ENCODE measurements around the gene MED9.
A peak's percentile ranks its signal among the peaks of the same experiment; 100 is the strongest.
"Not testable (repeated sequence)": the region's sequence is repeated elsewhere in the genome, so short reads cannot be mapped to it uniquely, and the experiment has no call there.

Gene MED9, protein sequence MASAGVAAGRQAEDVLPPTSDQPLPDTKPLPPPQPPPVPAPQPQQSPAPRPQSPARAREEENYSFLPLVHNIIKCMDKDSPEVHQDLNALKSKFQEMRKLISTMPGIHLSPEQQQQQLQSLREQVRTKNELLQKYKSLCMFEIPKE

DNA sequence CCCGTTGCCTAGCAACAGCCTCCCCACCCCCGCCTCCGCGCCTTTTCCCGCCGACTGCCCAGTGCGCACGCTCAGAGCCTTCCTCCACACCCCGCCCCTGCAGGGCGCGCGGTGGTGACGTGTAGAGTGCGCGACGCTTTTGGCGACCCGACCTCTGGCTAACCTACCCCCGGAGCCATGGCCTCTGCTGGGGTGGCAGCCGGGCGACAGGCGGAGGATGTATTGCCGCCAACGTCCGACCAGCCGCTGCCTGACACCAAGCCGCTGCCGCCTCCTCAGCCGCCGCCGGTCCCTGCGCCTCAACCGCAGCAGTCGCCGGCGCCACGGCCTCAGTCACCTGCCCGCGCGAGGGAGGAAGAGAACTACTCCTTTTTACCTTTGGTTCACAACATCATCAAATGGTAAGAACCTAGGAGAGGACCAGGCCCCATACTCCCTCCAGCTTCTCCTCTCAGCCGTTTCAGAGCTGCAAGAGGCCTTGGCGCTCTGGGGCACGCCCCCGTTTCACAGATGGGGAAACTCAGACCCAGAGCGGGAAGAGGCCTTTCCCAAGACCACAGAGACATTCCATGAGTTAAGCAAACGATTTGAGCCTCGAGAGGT, at the start of gene MED9:
Gene MED9 (plus strand): TSS at position 136 of the 603 bp plus-strand sequence. CDS start 42 bp downstream, at position 178.
- DNase-seq: peak; percentile 97

DNA sequence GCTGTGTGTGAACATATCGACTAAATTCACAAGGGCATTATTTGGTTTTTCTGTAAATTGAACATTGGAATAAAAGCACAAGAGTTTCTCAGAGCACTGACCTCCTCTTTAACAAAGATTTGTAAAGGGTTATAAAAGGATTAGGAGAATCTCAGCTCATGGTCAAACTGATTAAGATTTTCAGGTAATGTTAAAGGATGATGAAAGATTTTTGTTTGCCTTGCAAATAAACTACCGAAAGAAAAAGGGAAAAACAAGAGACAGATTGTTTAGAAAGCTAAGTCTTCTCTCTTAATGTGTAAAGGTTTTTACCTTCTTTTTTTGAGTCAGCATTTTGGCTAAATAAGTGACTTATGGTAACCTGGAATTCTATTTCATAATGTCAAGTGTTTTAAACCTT, 47.6 kb upstream of the MED9 start:
- no peak for DNase-seq

DNA sequence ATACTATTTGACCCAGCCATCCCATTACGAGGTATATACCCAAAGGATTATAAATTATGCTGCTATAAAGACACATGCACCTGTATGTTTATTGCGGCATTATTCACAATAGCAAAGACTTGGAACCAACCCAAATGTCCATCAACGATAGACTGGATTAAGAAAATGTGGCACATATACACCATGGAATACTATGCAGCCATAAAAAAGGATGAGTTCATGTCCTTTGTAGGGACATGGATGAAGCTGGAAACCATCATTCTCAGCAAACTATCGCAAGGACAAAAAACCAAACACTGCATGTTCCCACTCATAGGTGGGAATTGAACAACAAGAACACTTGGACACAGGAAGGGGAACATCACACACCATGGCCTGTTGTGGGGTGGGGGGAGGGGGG, 45.9 kb upstream of the MED9 start:
- not testable (repeated sequence) for DNase-seq

DNA sequence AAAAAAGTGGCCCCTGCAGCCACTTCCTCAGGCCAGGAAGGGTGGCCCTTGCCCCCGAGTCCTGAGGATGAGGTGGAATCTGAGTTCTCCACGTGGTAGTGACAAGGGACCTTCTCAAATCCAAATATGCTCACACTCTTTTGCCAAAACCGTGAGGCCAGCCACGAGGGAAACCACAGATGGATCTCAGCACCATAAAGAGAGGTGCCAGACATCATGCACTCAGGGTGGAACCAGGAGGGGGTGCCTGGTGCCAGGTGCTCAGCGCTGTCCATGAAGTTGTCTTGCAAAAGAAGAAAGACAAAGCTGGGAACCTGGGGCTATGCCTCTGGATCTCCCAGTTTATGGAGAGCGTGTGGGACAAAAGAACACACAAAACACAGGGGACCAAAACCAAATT, 45.2 kb upstream of the MED9 start:
- no peak for DNase-seq

DNA sequence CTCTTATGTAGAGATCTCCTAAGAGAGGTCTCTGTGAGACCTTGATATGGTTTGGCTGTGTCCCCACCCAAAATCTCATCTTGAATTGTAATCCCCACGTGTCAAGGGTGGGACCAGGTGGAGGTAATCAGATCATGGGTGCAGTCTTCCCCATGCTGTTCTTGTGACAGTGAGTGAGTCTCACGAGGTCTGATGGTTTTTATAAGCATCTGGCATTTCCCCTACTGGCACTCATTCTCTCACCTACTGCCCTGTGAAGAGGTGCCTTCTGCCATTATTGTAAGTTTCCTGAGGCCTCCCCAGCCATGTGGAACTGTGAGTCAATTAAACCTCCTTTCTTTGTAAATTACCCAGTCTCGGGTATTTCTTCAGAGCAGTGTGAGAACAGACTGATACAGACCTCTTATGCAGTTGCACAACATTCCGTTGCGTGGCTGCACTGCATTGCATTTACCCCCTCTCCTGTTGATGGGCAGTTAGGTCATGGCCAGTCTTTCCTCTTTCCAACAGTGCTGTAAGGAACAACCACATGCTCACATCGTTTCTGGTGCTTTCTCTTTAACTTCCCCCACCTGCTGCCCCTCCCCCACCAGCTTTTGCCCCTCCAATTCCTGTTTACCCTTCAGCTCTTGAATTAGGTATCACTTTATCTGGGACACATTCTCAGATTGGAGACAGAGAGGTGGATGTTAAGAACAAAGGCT, 43.6 kb upstream of the MED9 start:
- DNase-seq: no peak

DNA sequence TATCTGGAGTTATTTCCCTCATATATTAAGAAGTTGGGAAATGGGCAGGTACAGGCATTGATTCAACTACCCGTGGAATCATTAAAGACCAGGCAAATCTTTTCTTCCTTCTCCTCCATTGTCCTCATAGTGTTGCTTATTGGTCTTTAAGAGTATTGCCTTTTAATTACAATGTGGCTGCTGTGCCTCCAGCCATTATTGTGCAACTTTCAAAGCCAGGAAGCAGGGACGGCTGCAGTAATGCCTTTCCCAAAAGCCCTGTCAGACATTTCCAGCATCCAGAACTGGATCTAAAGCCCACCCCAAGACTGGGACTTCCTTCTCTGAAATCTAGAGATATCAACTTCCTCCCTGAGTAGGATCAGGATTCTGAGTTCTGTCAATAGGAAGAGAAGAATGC, 42.3 kb upstream of the MED9 start:
- no peak for DNase-seq

DNA sequence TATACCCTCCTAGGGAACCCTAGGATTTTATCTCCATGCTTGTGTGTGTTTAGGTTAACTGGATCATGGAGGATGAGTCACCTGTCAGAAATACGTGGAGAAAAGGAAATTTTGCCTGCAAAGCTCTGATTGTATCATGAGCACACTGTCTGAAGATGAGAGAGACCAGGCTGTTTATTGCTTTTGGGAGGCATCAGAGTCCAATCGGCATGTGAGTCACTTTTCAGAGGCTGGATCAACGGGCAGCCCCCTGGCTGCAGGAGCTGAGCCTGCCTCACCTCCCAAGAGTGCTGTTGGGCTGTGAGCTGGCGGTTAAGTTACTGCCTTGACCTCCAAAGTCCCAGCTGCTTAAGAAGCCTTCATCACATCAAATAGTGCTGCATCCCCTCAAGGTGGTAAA, 41.5 kb upstream of the MED9 start:
- DNase-seq: no peak

DNA sequence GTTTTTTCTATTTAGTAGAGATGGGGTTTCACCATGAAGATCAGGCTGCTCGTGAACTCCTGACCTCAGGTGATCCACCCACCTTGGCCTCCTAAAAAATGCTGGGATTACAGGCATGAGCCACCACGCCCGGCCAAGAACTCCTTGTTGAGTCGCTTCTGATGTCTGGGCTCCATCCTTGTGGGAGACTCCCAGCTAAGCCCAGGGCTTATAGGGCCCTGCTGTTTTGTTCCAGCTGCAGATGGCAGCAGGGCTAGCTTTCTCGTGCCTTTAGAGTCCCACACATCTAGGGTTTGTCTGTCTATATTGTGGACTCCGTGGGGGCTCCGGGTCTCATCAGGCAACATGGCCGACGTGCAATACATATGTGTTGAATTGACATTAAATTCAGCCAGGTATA, 39.3 kb upstream of the MED9 start:
- no peak for DNase-seq

DNA sequence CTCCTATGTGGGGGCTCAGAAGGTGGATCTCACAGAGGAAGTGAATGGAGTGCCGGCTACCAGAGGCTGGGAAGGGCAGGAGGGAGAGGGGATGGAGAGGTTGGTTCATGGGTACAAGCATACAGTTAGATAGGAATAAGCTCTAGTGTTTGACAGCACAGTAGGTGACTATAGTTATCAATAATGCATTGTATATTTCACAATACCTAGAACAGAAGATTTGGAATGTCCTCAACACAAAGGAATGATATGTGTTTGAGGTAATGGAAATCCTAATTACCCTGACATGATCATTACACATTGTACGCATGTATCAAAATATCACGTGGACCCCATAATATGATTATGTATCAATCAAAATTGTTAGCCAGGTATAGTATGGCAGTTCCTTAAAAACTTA, 38.9 kb upstream of the MED9 start:
- DNase-seq: no peak

DNA sequence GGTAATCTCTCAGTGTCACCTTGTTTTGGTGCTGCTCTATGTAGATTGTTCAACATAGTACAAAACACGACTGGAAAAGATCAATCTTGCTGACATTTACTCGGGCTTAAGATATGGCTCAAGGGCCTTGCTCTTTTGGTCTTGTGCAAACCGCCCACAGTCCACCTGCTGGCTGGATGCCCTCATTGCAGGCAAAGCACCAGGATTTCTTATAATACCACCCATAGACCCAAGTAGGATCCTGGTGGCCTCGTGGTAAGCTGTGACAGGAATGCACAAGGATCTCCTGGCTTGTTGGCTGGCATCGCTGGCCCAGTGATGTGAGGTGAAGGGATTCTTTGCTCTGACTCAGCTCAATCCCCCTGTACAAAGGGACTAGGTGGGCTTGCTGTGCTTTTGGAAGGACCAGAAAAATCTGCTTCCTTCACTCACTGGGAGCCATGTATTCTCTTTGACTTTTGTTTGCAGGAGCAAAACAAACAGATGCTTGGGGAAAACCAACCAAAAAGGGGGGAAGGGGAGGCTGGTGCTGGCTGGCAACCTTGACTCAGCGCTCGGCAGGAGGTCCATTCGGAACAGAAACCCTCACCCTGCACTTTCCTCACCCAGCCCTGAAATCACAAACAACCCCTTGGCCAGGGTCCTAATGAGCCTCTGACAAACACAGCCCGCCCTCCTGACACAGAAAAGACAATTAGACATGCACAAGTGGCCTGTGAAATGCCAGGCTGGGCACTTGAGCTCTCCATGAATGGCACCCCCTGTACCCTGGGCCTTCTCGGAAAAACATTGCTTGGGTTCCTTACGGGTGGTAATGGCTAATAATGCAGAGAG, 36.6 kb upstream of the MED9 start:
- DNase-seq: peak; percentile 74

DNA sequence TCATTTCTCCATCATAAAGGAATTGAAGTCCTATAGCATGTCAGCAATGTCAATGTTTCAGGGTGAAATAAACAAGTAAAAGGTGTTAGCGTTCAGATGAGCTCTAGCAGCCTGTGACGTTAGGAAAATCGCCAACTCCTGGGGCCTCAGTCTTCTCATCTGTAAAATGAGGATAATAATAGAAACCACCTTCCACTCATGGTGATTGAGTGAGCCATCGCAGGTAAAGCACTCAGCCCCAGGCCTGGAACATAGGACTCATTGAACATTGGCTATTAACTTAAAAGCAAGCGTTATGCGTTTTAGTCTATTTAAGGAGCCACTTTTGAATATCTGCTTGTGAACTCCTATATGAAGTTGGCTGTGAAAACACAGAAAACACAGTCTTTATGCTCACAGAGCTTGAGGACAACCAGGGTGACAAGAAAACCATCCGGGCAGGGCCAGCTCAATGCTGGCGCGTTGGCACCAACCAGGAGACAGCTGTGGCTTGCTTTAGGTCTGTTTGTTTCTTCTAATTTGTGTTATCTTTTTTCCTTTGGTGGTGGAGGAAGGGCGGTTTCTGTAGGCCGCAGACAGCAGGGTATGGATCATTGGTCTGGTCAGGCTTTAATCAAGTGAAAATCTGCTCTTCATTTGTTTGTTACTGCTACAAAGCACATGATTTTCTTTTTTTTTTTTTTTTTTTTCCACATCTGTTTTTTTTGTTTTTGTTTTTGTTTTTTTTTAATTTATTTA, 35.7 kb upstream of the MED9 start:
- DNase-seq: no peak

DNA sequence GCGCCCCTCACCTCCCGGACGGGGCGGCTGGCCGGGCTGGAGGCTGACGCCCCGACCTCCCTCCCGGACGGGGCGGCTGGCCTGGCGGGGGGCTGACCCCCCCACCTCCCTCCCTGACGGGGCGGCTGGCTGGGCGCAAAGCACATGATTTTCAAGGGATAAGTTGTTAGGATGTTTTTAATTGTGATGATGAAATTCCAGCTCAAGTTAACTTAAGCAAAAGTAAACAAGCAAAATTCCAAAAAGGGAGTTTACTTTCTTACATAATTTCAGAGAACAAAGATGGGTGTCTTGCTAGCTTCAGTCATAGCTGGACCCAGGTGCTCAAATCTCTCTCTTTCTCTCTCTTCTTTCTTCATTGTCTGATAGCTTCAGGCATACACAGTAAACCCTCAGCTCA, 33.6 kb upstream of the MED9 start:
- no peak for DNase-seq

DNA sequence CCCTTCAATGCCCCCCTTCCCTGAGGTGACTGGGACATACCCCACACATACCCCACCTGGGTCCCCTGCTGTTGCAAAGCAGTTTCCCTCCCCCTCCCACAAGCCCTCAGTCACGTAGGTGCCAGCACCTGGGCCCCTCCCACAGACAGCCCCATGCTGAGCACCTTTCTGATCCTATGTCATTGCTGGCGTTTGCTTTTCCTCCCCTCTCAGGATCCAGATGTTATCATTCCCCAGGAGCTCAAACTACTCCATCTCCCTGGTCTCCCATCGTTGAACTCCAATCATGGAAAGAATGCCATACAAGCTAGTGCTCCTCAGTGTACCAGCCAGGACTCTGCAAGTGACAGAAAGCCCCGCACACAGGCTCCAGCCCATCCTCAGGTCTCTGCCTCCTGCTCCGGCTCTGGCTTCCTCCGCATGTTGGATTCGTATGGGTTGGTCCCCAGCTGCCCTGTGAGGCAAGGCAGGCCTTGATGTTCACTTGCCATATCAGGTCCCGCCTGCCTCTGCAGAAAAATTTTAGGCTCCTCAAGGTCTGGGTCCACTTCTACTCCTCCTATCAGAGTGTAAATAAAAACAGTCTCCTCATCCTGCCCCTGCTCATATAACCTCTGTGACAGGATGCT, 31.4 kb upstream of the MED9 start:
- DNase-seq: no peak

DNA sequence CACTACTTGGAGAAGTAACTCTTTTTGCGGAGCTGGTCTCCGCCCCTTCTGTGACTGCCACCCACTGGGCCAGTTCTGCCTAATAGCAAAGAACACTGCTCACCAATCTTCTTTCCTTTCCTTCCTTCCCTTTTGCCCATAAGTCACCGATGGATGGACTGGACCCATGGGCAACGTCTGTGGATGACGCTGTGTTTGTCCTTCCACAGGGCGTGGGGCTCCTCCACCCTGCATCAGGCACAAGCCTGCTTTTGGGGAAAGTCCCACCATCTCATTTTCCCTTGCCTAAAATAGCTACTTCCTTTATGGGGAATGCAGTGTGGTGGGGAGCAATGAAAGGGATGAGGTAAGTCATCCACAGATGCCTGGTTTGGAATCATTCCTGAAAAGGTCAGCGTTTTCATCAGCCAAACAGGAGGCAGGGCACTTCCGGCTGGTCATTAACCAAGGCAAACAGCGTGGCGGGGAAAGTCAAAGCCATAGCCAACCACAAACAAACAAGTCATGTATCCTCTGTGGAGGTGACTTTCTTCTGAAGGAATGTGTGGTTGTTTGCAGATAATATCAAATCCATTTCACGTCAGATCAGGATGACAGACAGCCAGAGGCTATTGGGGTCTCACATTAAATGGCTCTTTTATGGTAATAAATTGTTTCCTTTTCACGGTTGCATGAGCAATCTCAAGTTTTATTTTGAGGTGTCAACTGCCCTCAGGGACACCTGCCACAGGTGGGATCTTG, 30.7 kb upstream of the MED9 start:
- DNase-seq: no peak

DNA sequence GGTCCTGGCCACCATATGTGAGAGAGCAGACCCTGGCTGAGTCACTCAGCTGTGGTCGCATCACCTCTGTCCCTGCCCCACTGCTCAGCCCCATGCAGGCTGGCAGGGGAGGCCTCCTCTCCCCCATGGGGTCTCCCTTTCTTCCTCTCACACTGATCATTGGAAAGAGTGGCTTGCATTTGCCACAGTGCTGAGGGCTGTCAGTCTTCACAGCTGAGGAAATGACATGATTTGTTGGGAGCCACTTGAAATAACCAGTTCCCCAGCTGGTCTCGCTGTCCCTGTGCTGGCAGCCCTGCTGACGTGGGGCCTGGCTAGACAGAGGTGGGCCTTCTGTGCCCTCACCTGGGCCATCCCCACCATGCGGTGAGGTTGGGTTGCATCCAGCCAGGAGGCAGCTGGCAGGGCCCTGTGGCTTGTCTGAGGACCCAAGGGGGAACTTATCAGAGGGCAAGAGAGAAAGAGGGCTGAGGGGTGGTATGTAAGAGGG, 30.1 kb upstream of the MED9 start:
- DNase-seq: no peak

DNA sequence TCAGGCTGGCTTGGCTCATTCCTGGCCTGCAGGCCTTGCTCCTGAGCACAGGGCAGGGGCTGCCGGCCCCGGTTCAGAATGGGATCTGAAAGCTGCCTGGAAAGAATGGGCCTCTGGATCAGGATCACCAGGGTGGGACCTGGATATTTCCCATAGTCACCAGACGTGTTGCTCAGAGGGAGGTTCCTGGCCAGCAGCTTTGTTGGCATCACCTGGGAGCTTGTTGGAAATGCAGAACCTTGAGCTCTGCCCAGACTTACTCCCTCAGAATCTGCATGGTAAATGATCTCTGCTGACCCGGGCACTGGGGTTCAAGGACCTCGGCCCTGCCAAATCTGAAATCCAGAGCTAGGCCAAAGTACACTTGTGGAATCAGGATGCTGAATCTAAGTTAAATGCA, 29.5 kb upstream of the MED9 start:
- no peak for DNase-seq

DNA sequence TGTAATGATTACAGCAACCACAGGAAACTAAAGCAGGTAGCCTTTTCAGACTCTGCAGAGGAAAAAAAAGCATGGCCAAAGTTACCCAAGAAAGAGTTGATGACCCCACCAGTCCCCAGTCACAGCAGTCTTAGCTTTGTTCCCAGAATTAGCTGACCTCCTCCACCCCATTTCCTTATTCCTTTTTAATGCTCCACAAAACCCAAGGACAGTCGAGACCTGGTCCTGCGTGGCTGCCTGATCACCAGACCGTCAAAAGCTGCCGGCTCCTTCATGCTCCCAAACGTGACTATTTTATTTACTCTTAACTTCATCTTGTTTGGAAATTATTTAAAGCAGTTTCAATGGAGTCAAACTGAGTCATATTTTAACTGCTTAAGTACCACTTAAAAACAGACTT, 28.7 kb upstream of the MED9 start:
- no peak for DNase-seq

DNA sequence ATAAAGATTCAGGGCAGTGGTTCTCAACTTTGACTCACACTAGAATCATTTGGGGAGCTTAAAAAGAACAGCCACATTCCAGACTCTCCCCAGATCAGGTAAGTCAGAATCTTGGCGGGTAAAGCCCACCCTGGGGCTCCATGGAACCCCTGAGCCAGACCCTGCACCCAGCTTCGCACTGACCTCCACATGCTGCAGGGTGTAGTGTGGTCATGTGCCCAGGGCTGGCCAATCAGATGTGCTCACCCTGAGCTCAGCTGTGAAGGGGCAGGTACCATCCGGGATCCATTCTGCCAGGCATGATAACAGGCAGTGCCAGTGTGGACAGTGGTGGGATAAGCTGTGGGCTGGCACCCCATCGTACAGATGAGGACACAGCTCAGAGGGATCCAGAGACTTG, 28.1 kb upstream of the MED9 start:
- DNase-seq: no peak

DNA sequence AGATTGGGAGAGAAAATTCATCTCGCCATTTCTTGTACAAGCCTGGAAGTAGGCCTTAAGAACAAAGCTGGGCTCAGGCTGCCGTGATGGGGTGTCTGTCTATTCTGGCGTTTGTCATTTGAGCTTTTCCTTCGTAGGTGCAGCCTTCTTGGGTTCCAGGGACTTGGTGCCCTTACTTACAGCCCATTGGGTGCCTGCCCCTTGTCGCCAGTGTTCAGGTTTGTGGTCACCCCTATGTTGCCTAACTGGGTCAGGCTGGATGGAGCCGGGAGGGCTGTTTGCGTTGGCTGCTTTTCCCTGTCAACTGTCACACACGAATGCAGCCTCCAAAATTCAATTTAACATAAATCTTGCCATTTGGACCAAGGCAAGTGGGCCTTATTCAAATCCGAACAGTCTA, 23.7 kb upstream of the MED9 start:
- DNase-seq: no peak

DNA sequence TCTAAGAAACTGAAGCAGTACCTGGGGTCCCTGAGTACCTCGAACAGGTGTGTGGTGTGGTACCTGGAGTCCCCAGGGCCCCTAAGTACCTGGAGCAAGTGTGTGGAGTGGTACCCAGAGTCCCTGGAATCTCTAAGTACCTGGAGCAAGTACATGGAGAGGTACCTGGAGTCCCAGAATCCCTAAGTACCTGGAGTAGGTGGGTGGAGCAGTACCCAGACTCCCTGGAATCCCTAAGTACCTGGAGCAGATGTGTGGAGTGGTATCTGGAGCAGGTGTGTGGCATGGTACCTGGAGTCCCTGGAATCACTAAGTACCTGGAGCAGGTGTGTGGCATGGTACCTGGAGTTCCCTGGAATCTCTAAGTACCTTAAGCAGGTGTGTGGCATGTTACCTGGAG, 22.5 kb upstream of the MED9 start:
- DNase-seq: no peak

DNA sequence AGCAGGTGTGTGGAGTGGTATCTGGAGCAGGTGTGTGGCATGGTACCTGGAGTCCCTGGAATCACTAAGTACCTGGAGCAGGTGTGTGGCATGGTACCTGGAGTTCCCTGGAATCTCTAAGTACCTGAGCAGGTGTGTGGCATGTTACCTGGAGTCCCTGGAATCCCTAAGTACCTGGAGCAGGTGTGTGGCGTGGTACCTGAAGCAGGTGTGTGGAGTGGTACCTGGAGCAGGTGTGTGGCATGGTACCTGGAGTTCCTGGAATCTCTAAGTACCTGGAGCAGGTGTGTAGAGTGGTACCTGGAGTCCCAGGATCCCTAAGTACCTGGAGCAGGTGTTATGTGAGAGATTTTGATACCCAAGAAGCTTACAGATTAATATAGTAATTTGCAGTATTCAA, 22.1 kb upstream of the MED9 start:
- not testable (repeated sequence) for DNase-seq

DNA sequence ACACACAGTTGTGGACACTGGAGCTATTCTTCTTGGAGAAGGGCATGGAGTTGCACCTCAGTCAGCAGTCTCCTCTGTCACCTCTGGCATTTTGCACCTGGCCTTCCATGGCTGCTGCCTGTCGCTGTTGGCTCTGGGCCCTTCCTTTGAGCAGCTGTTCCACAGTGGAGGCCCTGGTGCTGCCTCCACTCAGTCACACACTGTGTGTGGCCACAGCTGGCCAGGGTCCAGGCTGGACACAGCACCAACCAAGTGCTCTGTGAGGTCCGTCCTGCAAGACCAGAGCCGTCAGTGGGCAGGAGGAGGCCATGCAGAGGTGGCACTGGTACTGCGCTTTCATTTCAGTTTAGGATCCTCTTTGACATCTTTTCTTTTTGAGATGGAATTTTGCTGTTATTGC, 21.6 kb upstream of the MED9 start:
- no peak for DNase-seq

Data from stimulated activated CD4-positive, alpha-beta T cell treated with anti-CD3 and anti-CD28 coated beads, Interleukin-12 subunit alpha, Interleukin-12 subunit beta, amount 100 ng/mL, for 4 hours (primary cell).